ENCODE data around the gene ELN. TPM values are rescaled to one million over a fixed set of nuclear protein-coding genes. Genes with fewer than 3 reads are reported as not detected.

The ELN gene
- total RNA-seq, 1 donor from 2014 or later, result 15,554 TPM

- Mint-ChIP-seq H3K4me1 (ENCODE audit: low read depth) (peaks cover 18% of the 10 kb centered on the region), H3K27me3 (ENCODE audit: low read depth) (no peaks in the 10 kb centered on the region), H3K27ac (ENCODE audit: unreplicated experiment) (no peak overlapping the region), H3K9me3 (ENCODE audit: low read depth) (no peaks in the 10 kb centered on the region), H3K4me3 (ENCODE audit: unreplicated experiment) (no peak overlapping the region), H3K36me3 (ENCODE audit: low read depth) (peaks cover 3% of the 10 kb centered on the region)
- no peak for DNase-seq (ENCODE audit: low spot score)
- no peak for TF ChIP-seq CTCF (IDR thresholded peaks at IDR 0.05)
Measured at GRCh38 chr7:74074770-74075169, 46.8 kb downstream of the ELN start.

- peak overlapping the region; percentile 97 for H3K27ac Mint-ChIP-seq (ENCODE audit: unreplicated experiment)
- no peaks in the 10 kb centered on the region for H3K36me3 Mint-ChIP-seq (ENCODE audit: low read depth)
- no peak for DNase-seq (ENCODE audit: low spot score)
- no peaks in the 10 kb centered on the region for H3K9me3 Mint-ChIP-seq (ENCODE audit: low read depth)
- no peaks in the 10 kb centered on the region for H3K27me3 Mint-ChIP-seq (ENCODE audit: low read depth)
- H3K4me1 Mint-ChIP-seq (ENCODE audit: low read depth), result peaks cover 21% of the 10 kb centered on the region
- no peak for TF ChIP-seq CTCF (IDR thresholded peaks at IDR 0.05)
- H3K4me3 Mint-ChIP-seq (ENCODE audit: unreplicated experiment), result no peak overlapping the region
Measured at GRCh38 chr7:74078461-74078860, 50.5 kb downstream of the ELN start.

DNA sequence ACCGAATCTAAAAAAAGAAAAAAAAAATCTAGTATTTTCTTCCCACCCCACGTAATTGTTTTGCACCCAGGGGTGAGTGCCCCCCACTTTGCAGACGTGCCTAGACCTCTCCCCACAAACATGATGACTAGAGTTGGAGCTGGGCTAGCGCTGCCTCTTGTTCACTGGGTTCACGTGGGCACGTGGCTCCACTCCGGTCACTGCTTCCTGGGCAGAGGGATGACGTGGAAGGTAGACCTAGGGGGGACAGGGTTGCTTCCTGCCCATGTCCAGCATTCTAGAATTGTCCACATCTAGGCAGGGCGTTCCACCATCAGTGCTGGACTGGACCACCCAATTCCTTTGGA is 54.8 kb downstream of the ELN start:
- Mint-ChIP-seq H3K36me3 (ENCODE audit: low read depth) (peaks cover 6% of the 10 kb centered on the region), H3K4me3 (ENCODE audit: unreplicated experiment) (no peak overlapping the region), H3K9me3 (ENCODE audit: low read depth) (no peaks in the 10 kb centered on the region), H3K27ac (ENCODE audit: unreplicated experiment) (no peak overlapping the region), H3K4me1 (ENCODE audit: low read depth) (peaks cover 34% of the 10 kb centered on the region), H3K27me3 (ENCODE audit: low read depth) (no peaks in the 10 kb centered on the region)
- no peak for TF ChIP-seq CTCF (IDR thresholded peaks at IDR 0.05)
- DNase-seq (ENCODE audit: low spot score), result no peak

GRCh38 chr7:74083117-74083876 is 55.3 kb downstream of the ELN start, which contains the start of gene LIMK1:
Gene LIMK1 (plus strand): TSS chr7:74083804. CDS start chr7:74083991, 187 bp downstream.
- Mint-ChIP-seq H3K36me3 (ENCODE audit: low read depth) (peaks cover 6% of the 10 kb centered on the region), H3K27me3 (ENCODE audit: low read depth) (no peaks in the 10 kb centered on the region), H3K9me3 (ENCODE audit: low read depth) (no peaks in the 10 kb centered on the region), H3K4me1 (ENCODE audit: low read depth) (peaks cover 33% of the 10 kb centered on the region), H3K27ac (ENCODE audit: unreplicated experiment) (peak within 1 kb of the TSS; percentile 68), H3K4me3 (ENCODE audit: unreplicated experiment) (peak within 1 kb of the TSS; percentile 79)
- no peak for DNase-seq (ENCODE audit: low spot score)
- TF ChIP-seq CTCF (IDR thresholded peaks at IDR 0.05), result no peak

DNA sequence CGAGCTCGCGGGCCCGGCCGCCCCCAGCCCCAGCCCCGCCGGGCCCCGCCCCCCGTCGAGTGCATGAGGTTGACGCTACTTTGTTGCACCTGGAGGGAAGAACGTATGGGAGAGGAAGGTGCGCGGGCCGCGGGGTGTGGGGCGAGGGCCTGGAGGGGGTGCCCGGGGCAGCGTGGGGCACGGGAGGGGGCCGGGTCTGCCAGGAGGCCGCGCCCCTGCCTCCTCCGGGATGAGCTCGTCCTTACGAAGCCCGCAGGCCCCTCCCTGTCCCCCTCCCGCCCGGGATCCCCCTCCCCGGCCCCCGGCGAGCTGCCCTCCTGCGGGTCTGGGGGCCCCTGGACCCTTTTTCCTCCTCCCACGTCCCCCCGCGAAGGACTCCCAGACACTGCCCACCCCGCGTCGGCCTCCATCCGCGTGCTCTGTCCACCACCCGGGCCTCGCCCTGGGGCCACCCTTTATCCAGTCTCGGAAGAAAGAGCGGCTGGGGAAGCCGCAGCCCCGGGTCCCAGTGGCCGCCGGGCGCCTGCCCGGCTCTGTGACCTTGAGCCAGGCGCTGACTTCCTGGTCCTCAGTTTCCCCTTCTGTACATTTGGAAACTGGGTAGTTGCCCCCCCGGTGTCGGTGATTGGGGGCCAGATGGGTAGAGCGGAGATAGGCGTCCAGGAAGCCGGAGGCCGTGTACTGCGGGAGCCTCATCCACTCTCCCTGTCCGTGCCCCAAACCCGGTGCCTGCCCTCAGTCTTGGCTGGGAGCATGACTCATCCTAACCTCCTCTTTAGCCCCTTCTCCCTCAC is 56.2 kb downstream of the ELN start:
- Mint-ChIP-seq H3K27ac (ENCODE audit: unreplicated experiment) (peak overlapping the region; percentile 68), H3K9me3 (ENCODE audit: low read depth) (no peaks in the 10 kb centered on the region), H3K4me1 (ENCODE audit: low read depth) (peaks cover 25% of the 10 kb centered on the region), H3K4me3 (ENCODE audit: unreplicated experiment) (peak overlapping the region; percentile 79), H3K36me3 (ENCODE audit: low read depth) (peaks cover 6% of the 10 kb centered on the region), H3K27me3 (ENCODE audit: low read depth) (no peaks in the 10 kb centered on the region)
- no peak for DNase-seq (ENCODE audit: low spot score)
- TF ChIP-seq CTCF (IDR thresholded peaks at IDR 0.05), result no peak

Measured in chondrocyte (in vitro differentiated cells).